ENCODE data around the gene CTXN1. TPM values are rescaled to one million over a fixed set of nuclear protein-coding genes. Genes with fewer than 3 reads are reported as not detected.
A peak's percentile ranks its signal among the peaks of the same experiment; 100 is the strongest.

Gene CTXN1
- total RNA-seq (10 to 100 TPM in 5 of 9 donors, 1 to 10 TPM in 4; 1.3 to 17.9 (median 10.6) TPM), polyA plus RNA-seq (10 to 100 TPM in 2 of 3 donors, not detected in 1; 10.4 to 12.2 TPM)
- long read RNA-seq, donor 1, partial matches to known transcripts: 5 of 8 reads
- long read RNA-seq, donor 1, other reads (novel, unspliced or antisense): 0 of 8 reads
- long read RNA-seq, donor 2, partial matches to known transcripts: 0 of 2 reads
- long read RNA-seq, donor 2, other reads (novel, unspliced or antisense): 0 of 2 reads
- long read RNA-seq, donor 3, partial matches to known transcripts: 0 of 2 reads
- long read RNA-seq, donor 3, other reads (novel, unspliced or antisense): 0 of 2 reads
- long read RNA-seq, donor 4, partial matches to known transcripts: 2 of 2 reads
- long read RNA-seq, donor 4, other reads (novel, unspliced or antisense): 0 of 2 reads
- long read RNA-seq, donor 5, transcript CTXN1-201 (2 exons, 1,274 nt): major isoform, 10 of 11 reads
- long read RNA-seq, donor 5, partial matches to known transcripts: 1 of 11 reads
- long read RNA-seq, donor 5, other reads (novel, unspliced or antisense): 0 of 11 reads
- long read RNA-seq, donor 6: 0 reads
- long read RNA-seq, donor 7, partial matches to known transcripts: 0 of 1 reads
- long read RNA-seq, donor 7, other reads (novel, unspliced or antisense): 0 of 1 reads
- long read RNA-seq, donor 8, partial matches to known transcripts: 0 of 2 reads
- long read RNA-seq, donor 8, other reads (novel, unspliced or antisense): 0 of 2 reads
- long read RNA-seq, donor 9, partial matches to known transcripts: 0 of 1 reads
- long read RNA-seq, donor 9, other reads (novel, unspliced or antisense): 0 of 1 reads
- long read RNA-seq, donor 10, partial matches to known transcripts: 0 of 3 reads
- long read RNA-seq, donor 10, other reads (novel, unspliced or antisense): 0 of 3 reads

DNA sequence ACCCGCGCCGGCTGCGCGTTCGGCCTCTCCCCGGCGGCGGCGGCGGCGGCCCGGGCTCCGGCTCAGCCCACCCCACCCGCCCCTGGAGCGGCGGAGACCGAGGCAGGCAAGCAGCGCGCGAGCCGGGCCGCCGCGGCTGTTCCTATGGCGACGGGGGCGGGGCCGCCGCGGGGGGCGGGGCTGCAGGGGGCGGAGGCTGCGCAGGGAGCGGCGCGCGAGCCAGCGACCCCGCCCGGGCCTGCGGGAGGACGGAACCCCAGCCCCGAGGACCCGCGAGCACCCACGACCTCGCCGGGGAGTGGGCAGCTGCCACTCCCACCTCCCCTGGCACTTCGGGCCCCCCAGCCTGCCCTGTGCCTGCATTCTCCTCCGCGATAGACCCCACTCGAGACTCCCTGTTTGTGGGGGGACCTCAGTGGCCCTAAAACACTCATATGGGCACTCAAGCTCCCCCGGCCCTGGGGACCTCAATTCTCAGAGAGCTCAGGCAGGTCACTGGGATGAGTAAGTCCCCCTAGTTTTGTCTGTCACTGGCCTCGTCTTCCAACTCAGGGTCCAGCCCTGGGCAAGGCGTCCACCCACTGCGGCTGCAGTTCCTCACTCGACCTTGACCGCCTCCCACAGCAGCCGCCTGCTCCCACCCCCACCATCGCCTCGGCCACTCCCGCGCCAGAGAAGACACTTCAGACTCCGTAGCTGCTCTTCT, at the start of gene CTXN1:
TSS of gene CTXN1 (minus strand) at position 115 of the 706 bp plus-strand sequence. CDS start 597 bp downstream, outside the sequence.
- TF ChIP-seq POLR2A (IDR thresholded peaks at IDR 0.05): peak in 1 of 2 donors; percentile 67
- TF ChIP-seq, protein P1, sequence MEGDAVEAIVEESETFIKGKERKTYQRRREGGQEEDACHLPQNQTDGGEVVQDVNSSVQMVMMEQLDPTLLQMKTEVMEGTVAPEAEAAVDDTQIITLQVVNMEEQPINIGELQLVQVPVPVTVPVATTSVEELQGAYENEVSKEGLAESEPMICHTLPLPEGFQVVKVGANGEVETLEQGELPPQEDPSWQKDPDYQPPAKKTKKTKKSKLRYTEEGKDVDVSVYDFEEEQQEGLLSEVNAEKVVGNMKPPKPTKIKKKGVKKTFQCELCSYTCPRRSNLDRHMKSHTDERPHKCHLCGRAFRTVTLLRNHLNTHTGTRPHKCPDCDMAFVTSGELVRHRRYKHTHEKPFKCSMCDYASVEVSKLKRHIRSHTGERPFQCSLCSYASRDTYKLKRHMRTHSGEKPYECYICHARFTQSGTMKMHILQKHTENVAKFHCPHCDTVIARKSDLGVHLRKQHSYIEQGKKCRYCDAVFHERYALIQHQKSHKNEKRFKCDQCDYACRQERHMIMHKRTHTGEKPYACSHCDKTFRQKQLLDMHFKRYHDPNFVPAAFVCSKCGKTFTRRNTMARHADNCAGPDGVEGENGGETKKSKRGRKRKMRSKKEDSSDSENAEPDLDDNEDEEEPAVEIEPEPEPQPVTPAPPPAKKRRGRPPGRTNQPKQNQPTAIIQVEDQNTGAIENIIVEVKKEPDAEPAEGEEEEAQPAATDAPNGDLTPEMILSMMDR (IDR thresholded peaks at IDR 0.05): peak in 3 of 6 experiments; percentile 7 to 31 (median 18)
- Histone ChIP-seq H3K4me3 (peak within 1 kb of the TSS in 2 of 4 donors; percentile 26 to 71), H3K4me1 (replicated peaks in 1 of 2) (peaks cover 54 to 60% of the 10 kb centered on the region in 2 donors), H3K27me3 (no peaks in the 10 kb centered on the region), H3K36me3 (replicated peaks in 1 of 2) (peaks cover 0 to 20% of the 10 kb centered on the region in 2 donors), H3K27ac (peak within 1 kb of the TSS; percentile 53 to 94 (median 84)), H3K9me3 (replicated peaks in 1 of 3) (no peaks in the 10 kb centered on the region)
- peak; percentile 83 to 91 (median 89) for DNase-seq
- intact Hi-C loops (cut with DNase I): no loop called here
- 4 to 28% (median 13%) methylated on average over 11 to 64 of the region's 65 CpGs for WGBS, 4 donors

DNA sequence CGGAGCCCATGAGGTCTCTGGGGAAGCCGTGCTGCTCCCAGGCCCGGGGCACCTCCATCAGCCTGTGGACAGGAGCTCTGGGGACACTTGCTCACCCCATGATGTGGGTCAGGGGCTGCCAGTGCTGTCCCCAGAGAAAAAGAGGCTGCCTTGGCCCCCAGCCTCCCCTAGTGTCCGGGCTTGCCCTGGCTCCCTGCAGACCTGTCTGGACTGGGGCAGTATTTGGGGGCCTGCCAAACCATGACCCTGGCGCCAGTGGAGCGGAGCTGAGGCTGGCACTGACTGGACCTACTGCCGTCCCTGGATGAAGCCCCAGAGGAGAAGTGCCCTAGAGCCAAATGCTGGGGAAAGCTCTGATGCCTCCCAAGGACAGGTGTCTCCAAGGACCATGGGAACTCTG, 49.1 kb upstream of the CTXN1 start:
- DNase-seq: peak; percentile 60 to 81 (median 74)
- Histone ChIP-seq H3K36me3 (replicated peaks in 1 of 2) (peaks cover 0 to 45% of the 10 kb centered on the region in 2 donors), H3K9me3 (replicated peaks in 1 of 3) (no peaks in the 10 kb centered on the region), H3K4me1 (replicated peaks in 1 of 2) (peaks cover 0 to 8% of the 10 kb centered on the region in 2 donors), H3K27me3 (no peaks in the 10 kb centered on the region), H3K4me3 (no peak overlapping the region), H3K27ac (peak overlapping the region in 1 of 5 donors; percentile 17)
- intact Hi-C loops (cut with DNase I): no loop called here
- WGBS, 4 donors: 33 to 66% (median 58%) methylated on average over 1 to 7 of the region's 7 CpGs
- TF ChIP-seq, protein P1 (IDR thresholded peaks at IDR 0.05): no peak
- no peak for TF ChIP-seq POLR2A (IDR thresholded peaks at IDR 0.05)

DNA sequence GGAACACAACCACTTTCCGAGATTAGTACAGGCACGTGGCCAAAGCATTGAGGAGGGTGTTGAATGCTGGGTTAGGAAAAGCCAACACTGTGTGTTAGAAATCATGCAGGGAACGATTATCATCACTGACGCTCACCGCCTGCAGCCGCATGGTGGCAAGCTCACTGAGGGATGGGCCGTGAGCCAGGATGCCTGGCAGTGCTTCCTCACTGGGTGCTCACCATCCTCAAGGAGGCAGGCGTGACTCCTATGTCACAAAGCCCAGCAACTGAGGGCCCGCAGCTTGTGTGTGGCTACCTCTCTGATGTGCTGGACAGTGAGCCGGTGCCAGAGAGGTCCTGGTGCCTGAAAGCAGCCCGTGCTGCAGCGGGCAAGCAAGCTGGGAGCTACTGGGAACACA, 47.9 kb upstream of the CTXN1 start:
- 92 to 95% (median 94%) methylated on average over 6 to 12 of the region's 12 CpGs for WGBS, 4 donors
- Histone ChIP-seq H3K4me1 (replicated peaks in 1 of 2) (peaks cover 0 to 8% of the 10 kb centered on the region in 2 donors), H3K36me3 (replicated peaks in 1 of 2) (peaks cover 0 to 42% of the 10 kb centered on the region in 2 donors), H3K27ac (no peak overlapping the region), H3K9me3 (replicated peaks in 1 of 3) (no peaks in the 10 kb centered on the region), H3K27me3 (no peaks in the 10 kb centered on the region), H3K4me3 (no peak overlapping the region)
- peak in 1 of 7 donors; percentile 6 for DNase-seq
- TF ChIP-seq, protein P1 (IDR thresholded peaks at IDR 0.05): no peak
- no peak for TF ChIP-seq POLR2A (IDR thresholded peaks at IDR 0.05)
- intact Hi-C loops (cut with DNase I): no loop called here

Measured in adrenal gland (tissue), 19 donors.